NCI-H510A (cell line): ENCODE measurements around the gene SRP19.
"Not testable (repeated sequence)": the region's sequence is repeated elsewhere in the genome, so short reads cannot be mapped to it uniquely, and the experiment has no call there.

Experiments used
- DNase-seq: peaks from one replicate; lab custom pipeline; 2025; lab: John Stamatoyannopoulos, UW

Gene SRP19

GRCh38 chr5:112870966-112871365 lies 9.9 kb downstream of the SRP19 start:
- no peak for DNase-seq

- no peak for DNase-seq
Observed at GRCh38 chr5:112876362-112876761, 15.3 kb downstream of the SRP19 start.

- no peak for DNase-seq
Observed at GRCh38 chr5:112878101-112878500, 17.0 kb downstream of the SRP19 start.

- no peak for DNase-seq
Observed at GRCh38 chr5:112878760-112879159, 17.7 kb downstream of the SRP19 start.

- DNase-seq, result no peak
Observed at GRCh38 chr5:112880219-112880964, 19.3 kb downstream of the SRP19 start.

- no peak for DNase-seq
Observed at GRCh38 chr5:112883192-112883591, 22.1 kb downstream of the SRP19 start.

- no peak for DNase-seq
Observed at GRCh38 chr5:112885001-112885400, 23.9 kb downstream of the SRP19 start.

GRCh38 chr5:112886975-112887374 lies 25.9 kb downstream of the SRP19 start:
- DNase-seq, result no peak

- not testable (repeated sequence) for DNase-seq
Observed at GRCh38 chr5:112892066-112892465, 31.0 kb downstream of the SRP19 start.

GRCh38 chr5:112892776-112893175 lies 31.7 kb downstream of the SRP19 start:
- no peak for DNase-seq

- no peak for DNase-seq
Observed at GRCh38 chr5:112895682-112896081, 34.6 kb downstream of the SRP19 start.

GRCh38 chr5:112902561-112902960 lies 41.5 kb downstream of the SRP19 start:
- DNase-seq, result no peak

GRCh38 chr5:112904996-112905395 lies 43.9 kb downstream of the SRP19 start:
- DNase-seq, result not testable (repeated sequence)

GRCh38 chr5:112906637-112907036 lies 45.5 kb downstream of the SRP19 start:
- no peak for DNase-seq

- no peak for DNase-seq
Observed at GRCh38 chr5:112907166-112907631, 46.1 kb downstream of the SRP19 start.

GRCh38 chr5:112908854-112909253 lies 47.8 kb downstream of the SRP19 start:
- no peak for DNase-seq

- DNase-seq, result no peak
Observed at GRCh38 chr5:112910529-112910928, 49.4 kb downstream of the SRP19 start.

GRCh38 chr5:112914584-112914983 lies 53.5 kb downstream of the SRP19 start:
- no peak for DNase-seq

GRCh38 chr5:112915831-112916230 lies 54.7 kb downstream of the SRP19 start:
- no peak for DNase-seq

GRCh38 chr5:112917453-112917995 lies 56.4 kb downstream of the SRP19 start:
- no peak for DNase-seq

- DNase-seq, result no peak
Observed at GRCh38 chr5:112918136-112918535, 57.0 kb downstream of the SRP19 start.

GRCh38 chr5:112918679-112919078 lies 57.6 kb downstream of the SRP19 start:
- DNase-seq, result no peak
